ENCODE data around the gene LRRC37A2. TPM values are rescaled to one million over a fixed set of nuclear protein-coding genes. Genes with fewer than 3 reads are reported as not detected.
"Not testable (repeated sequence)": the region's sequence is repeated elsewhere in the genome, so short reads cannot be mapped to it uniquely, and the experiment has no call there.

LRRC37A2 gene
- polyA plus RNA-seq, 12 donors: 14.5 to 49.0 (median 21.5) TPM; not detected in 1

GRCh38 chr17:46590157-46591146, 78.2 kb downstream of the LRRC37A2 start, which contains the start of gene NSF:
Gene NSF (plus strand): TSS chr17:46590669. CDS start chr17:46590776, 107 bp downstream.
- not testable (repeated sequence) for DNase-seq

DNA sequence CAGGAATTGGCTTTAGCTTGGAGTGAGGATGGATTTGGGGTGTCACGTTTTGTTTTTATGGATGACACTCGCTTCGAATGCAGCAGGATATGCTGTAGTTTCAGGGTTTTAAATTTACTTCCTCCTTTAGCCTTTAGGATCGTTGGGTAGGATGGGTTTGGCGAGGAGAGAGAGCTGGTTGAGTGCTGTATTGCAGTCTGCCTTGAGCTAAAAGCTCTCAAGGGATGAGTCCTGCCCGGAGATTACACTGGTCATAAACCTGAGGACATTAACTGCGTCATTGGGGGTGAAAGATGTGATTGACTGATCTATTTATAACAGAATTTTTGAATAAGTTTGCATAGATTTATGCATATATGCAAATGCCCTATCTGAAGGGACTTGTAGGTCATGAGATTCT, 79.1 kb downstream of the LRRC37A2 start:
- not testable (repeated sequence) for DNase-seq

DNA sequence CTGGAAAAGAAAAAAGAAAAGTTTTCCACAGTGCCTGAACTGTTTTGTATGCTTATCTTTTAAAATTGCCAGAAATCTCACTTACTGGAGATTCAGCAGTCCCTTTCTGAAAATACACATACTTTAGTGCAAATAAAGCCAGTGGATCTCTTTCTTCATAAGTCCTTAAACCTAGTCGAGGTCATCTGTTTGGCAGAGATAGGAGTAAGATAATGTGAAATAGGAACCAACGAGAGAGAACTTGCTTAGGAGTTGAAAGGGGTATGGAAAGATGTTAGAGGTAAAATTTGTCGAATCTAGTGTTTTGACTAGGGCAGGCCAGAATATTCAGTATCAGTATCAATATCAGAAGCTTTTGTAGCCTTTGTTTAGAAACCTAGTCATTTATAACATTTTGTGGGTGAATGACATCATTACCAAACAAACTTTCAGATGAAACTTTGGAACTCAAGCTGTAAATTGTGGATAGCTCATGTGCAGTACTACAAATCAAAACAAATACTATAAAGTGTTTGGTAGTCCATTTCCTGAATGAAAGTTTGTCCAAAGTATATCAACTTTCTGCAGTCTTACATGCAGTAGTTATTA, 86.2 kb downstream of the LRRC37A2 start:
- DNase-seq: not testable (repeated sequence)

DNA sequence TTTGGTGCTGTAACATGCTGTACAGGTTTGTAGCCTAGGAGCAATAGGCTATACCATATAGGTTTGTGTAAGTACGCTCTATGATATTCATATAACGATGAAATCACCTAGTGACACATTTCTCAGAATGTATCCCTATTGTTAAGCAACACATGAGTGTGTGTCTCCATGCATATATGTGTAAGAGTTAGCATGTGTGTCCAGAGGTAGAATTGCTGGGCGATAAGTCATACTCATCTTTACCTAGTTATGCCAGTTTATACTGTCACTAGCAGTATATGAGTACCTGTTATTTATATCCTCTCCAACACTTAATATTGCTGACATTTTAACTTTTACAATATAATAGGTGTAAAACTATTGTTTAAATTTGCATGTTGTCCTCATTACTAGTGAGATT, 88.5 kb downstream of the LRRC37A2 start:
- not testable (repeated sequence) for DNase-seq

- DNase-seq: not testable (repeated sequence)
Measured at GRCh38 chr17:46603125-46603524, 90.9 kb downstream of the LRRC37A2 start.

Other genes starting within 250 kb of the LRRC37A2 start
- 1 to 10 TPM in 11 of 12 donors, not detected in 1; 1.5 to 6.7 (median 3.2) TPM for gene LRRC37A, start 217.3 kb upstream of the LRRC37A2 start, polyA plus RNA-seq (ENCODE audit: insufficient read length in 12 of 12)
- gene ARL17B, start 150.7 kb upstream of the LRRC37A2 start, polyA plus RNA-seq (ENCODE audit: insufficient read length in 12 of 12): 10 to 100 TPM in 6 of 12 donors, 1 to 10 TPM in 4, not detected in 2; 5.0 to 18.6 (median 12.4) TPM
- gene ARL17A, start 67.2 kb downstream of the LRRC37A2 start, polyA plus RNA-seq (ENCODE audit: insufficient read length in 12 of 12): 10 to 100 TPM in 11 of 12 donors, not detected in 1; 13.1 to 38.7 (median 17.7) TPM
- 10 to 100 TPM in 11 of 12 donors, not detected in 1; 16.9 to 27.1 (median 23.4) TPM for gene NSF, start 78.2 kb downstream of the LRRC37A2 start, polyA plus RNA-seq (ENCODE audit: insufficient read length in 12 of 12)